K562 (cell line): ENCODE data around the gene SLC48A1. TPM values are rescaled to one million over a fixed set of nuclear protein-coding genes. Genes with fewer than 3 reads are reported as not detected.

Experiments used
- ATAC-seq: fragments of 200-7000 bp; cut with Tn5 transposase; 3 replicates; pipeline ENCODE4 v1.9.1; 2020; ENCODE audit warnings: moderate library complexity
- BruUV-seq: library from RNA; stranded (reverse); fragments of 400-500 nt; replicated peaks from 2 replicates; lab custom pipeline; 2021; lab: Mats Ljungman, UMichigan
- CTCF ChIA-PET: fragments of 300-600 bp; formaldehyde crosslinking; extraction: SDS; loops from one replicate; lab custom pipeline; 2021; ENCODE audit warnings: low intra/inter-chr PET ratio; lab: Yijun Ruan, JAX
- POLR2A ChIA-PET: fragments of 300-600, 350-650 bp; sonication (Branson Sonifier 250); formaldehyde crosslinking; extraction: SDS; loops from one replicate; lab custom pipeline; 2021; ENCODE audit warnings: antibody characterized with exemption, inconsistent platforms; lab: Yijun Ruan, JAX
- DNase-seq, 4 experiments: peaks; one replicate each; pipeline versions ENCODE4 v3.0.0 to v3.0.0-alpha.2; 2011 to 2018; ENCODE audit warnings: low spot score in 3 of 4, mixed read lengths in 3 of 4; ENCODE audit errors: extremely low read depth in 1 of 4
- FAIRE-seq: peaks from 2 replicates; lab custom pipeline; 2011; peaks lifted over from hg19 to GRCh38; lab: Jason Lieb, UNC
- H2AFZ ChIP-seq: 2 replicates; pipeline ENCODE4 v1.6.0; 2011; ENCODE audit warnings: low read depth, low read length, control low read depth, inconsistent platforms
- H3K27ac ChIP-seq: fragments of 200-600 bp; 3 replicates; pipeline ENCODE4 v1.8.0; 2011; ENCODE audit warnings: low read depth, mild to moderate bottlenecking, control low read depth, inconsistent platforms, low read length, moderate library complexity, mixed read lengths; ENCODE audit errors: extremely low read depth
- H3K27me3 ChIP-seq, 2 experiments: fragments of 300-600 bp in 1 of 2; 2 replicates in 1 of 2; 3 replicates in 1 of 2; pipeline versions ENCODE4 v1.6.0 to v1.8.0; 2011; ENCODE audit warnings: inconsistent platforms in 2 of 2, low read length in 2 of 2, mild to moderate bottlenecking in 1 of 2, mixed read lengths in 1 of 2, moderate library complexity in 1 of 2; ENCODE audit not compliant: control insufficient read depth in 2 of 2, insufficient read depth in 2 of 2
- H3K36me3 ChIP-seq: fragments of 300-600 bp; 3 replicates; pipeline ENCODE4 v1.8.0; 2011; ENCODE audit warnings: mild to moderate bottlenecking, low read length, inconsistent platforms; ENCODE audit not compliant: control insufficient read depth, insufficient read depth
- H3K4me1 ChIP-seq, 2 experiments: fragments of 200-600 bp in 1 of 2; replicated peaks in 1 of 2; 2 replicates in 1 of 2; 3 replicates in 1 of 2; pipeline versions ENCODE4 v1.5.1 to v1.8.0; 2011; ENCODE audit warnings: inconsistent platforms in 2 of 2, low read length in 2 of 2, mild to moderate bottlenecking in 1 of 2, mixed read lengths in 1 of 2, moderate library complexity in 1 of 2; ENCODE audit not compliant: control insufficient read depth in 2 of 2, insufficient read depth in 2 of 2
- H3K4me2 ChIP-seq: 2 replicates; pipeline ENCODE4 v1.6.1; 2011; ENCODE audit warnings: low read length, control low read depth, inconsistent platforms, mixed read lengths; ENCODE audit not compliant: insufficient read depth
- H3K4me3 ChIP-seq: fragments of 200-600 bp; sonication (generic), shearing (Covaris generic); 2 replicates; pipeline ENCODE4 v1.5.1; 2016; ENCODE audit warnings: control low read depth, inconsistent platforms
- H3K79me2 ChIP-seq: fragments of 200-600 bp; 3 replicates; pipeline ENCODE4 v1.8.0; 2011; ENCODE audit warnings: low read length, inconsistent platforms; ENCODE audit not compliant: control insufficient read depth, insufficient read depth
- H3K9ac ChIP-seq, 2 experiments: 2 replicates each; pipeline versions ENCODE4 v1.6.0 to v1.6.1; 2011; ENCODE audit warnings: low read depth in 2 of 2, low read length in 2 of 2, control low read depth in 1 of 2, inconsistent platforms in 1 of 2, mild to moderate bottlenecking in 1 of 2, mixed read lengths in 1 of 2; ENCODE audit not compliant: insufficient read depth in 1 of 2
- H3K9me1 ChIP-seq: one replicate; pipeline ENCODE4 v1.6.0; 2011; ENCODE audit warnings: inconsistent platforms, mild to moderate bottlenecking, low read length, moderate library complexity; ENCODE audit not compliant: control insufficient read depth, insufficient read depth
- H3K9me3 ChIP-seq: replicated peaks from 2 replicates; pipeline ENCODE4 v1.5.1; 2011; ENCODE audit warnings: low read depth, low read length, inconsistent platforms; ENCODE audit not compliant: control insufficient read depth, insufficient read depth
- H4K20me1 ChIP-seq: replicated peaks from 2 replicates; pipeline ENCODE4 v1.6.1; 2011; ENCODE audit warnings: low read length, inconsistent platforms, mixed read lengths; ENCODE audit not compliant: control insufficient read depth, insufficient read depth
- BRF1 ChIP-seq: IDR thresholded peaks from 3 replicates; pipeline ENCODE4 v1.6.1; 2011; ENCODE audit warnings: borderline replicate concordance, mild to moderate bottlenecking; ENCODE audit not compliant: insufficient read length; ENCODE audit errors: extremely low read depth
- POLR2G ChIP-seq: fragments of 200-400 bp; formaldehyde crosslinking; IDR thresholded peaks from 2 replicates; pipeline ENCODE4 v1.6.1; 2017; ENCODE audit warnings: low read depth, mild to moderate bottlenecking, antibody characterized with exemption, low read length, moderate library complexity
- PTRF ChIP-seq: fragments of 450-650 bp; IDR thresholded peaks from 2 replicates; pipeline ENCODE4 v1.6.1; 2016; ENCODE audit warnings: mild to moderate bottlenecking, missing genetic modification characterization, missing compliant biosample characterization
- RBFOX2 ChIP-seq: fragments of 200-400 bp; formaldehyde crosslinking; IDR thresholded peaks from 2 replicates; pipeline ENCODE4 v1.6.1; 2017; ENCODE audit warnings: low read depth, mild to moderate bottlenecking, low read length, moderate library complexity
- WGBS: fragments of 100-300 bp; shearing (Covaris generic); methylation state at CpG from one replicate; pipeline ENCODE4 v1.1.6; 2016; ENCODE audit warnings: low coverage, mixed read lengths; ENCODE audit not compliant: insufficient coverage; ENCODE audit errors: missing lambda C conversion rate; 5-methylcytosine and 5-hydroxymethylcytosine counted together
- in situ Hi-C: fragments of 300-500 bp; cut with MboI; formaldehyde crosslinking; loops from 4 replicates; pipeline ENCODE4 v1.15.0; 2018; ENCODE audit warnings: inconsistent platforms, mixed read lengths
- intact Hi-C: fragments of 100-400 bp; cut with micrococcal nuclease; formaldehyde crosslinking; loops from 2 replicates; pipeline ENCODE4 v1.14.2; 2022
- polyA plus RNA-seq, 8 experiments: library from polyadenylated mRNA; depleted of rRNA in 4 of 8; stranded (reverse) in 5 of 8; unstranded in 3 of 8; fragments of >200 nt; fragmentation: Nextera tagmentation in 2 of 8; fragmentation: Illumina TruSeq in 1 of 8; extraction: Ambion mirVana in 2 of 8; extraction: Trizol in 1 of 8; gene quantifications; 2 replicates each; pipeline versions ENCODE4 v1.2.1 to v1.2.3, GENCODE V29; 2011 to 2014; ENCODE audit warnings: inconsistent platforms in 1 of 8, missing spikeins in 1 of 8
- total RNA-seq, 7 experiments: library from RNA; depleted of rRNA in 6 of 7; stranded (reverse); fragments of >200 nt in 6 of 7; fragmentation: Illumina TruSeq in 2 of 7; extraction: Trizol in 2 of 7; gene quantifications; 2 replicates each; pipeline versions ENCODE4 v1.2.1 to v1.2.3, GENCODE V29; 2011 to 2021; ENCODE audit warnings: low replicate concordance in 1 of 7

The SLC48A1 gene
- total and polyA plus RNA-seq, 9 of the 15 experiments (the other 6 are each of a cell fraction or from before 2014, with no cell fraction given), result 10.7 to 37.5 (median 18.7) TPM

DNA sequence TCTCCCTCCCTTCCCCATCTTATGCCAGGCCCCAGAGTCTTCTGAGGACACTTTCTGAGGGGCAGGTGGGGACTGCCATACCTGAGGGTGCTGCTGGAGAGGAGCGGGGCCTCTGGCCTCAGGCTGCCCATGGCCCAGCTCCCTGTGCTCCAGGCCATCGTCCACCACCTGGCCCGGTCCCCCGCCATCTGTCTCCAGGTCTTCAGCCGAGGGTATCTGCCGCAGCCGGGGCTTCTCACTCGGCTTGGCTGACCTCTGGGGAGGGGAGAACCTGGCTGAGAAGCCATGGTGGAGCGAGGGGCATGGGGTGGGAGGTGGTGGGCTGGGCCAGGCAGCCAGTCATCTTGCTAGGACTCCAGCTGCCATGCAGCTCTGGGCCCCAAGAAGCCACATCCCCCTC is 21.6 kb downstream of the SLC48A1 start:
- Histone ChIP-seq H3K4me3 (no peak overlapping the region), H3K9me3 (no peaks in the 10 kb centered on the region), H3K27ac (no peak overlapping the region), H3K9ac (no peak overlapping the region), H4K20me1 (no peaks in the 10 kb centered on the region; the same call in 1 of the 2 replicates), H2AFZ (no peak overlapping the region), H3K36me3 (peaks cover 98% of the 10 kb centered on the region; the same call in 2 of the 3 replicates), H3K27me3 (no peaks in the 10 kb centered on the region), H3K9me1 (peaks cover under 1% of the 10 kb centered on the region), H3K4me1 (peaks cover 0 to 26% of the 10 kb centered on the region in 2 experiments; a peak in 2 of 5 replicates), H3K4me2 (no peak overlapping the region), H3K79me2 (peaks cover 8% of the 10 kb centered on the region)
- no peak for FAIRE-seq
- in situ Hi-C loops, result no loop called here
- CTCF ChIA-PET, result no interaction called here
- WGBS, result 87% methylated on average over 7 of the region's 9 CpGs
- TF ChIP-seq POLR2G (peak; percentile 51), BRF1 (no peak), RBFOX2 (peak; percentile 32; the same call in 1 of the 2 replicates), PTRF (tag) (no peak)
- POLR2A ChIA-PET, result interaction anchor here (0.6 to 2.0 kb wide), 3 partner anchors 9 to 54 kb away, joined by 4 to 8 read pairs (median 5); no protein-coding TSS in a partner anchor
- no TSS peak for BruUV-seq
- intact Hi-C loops, result loop anchor here (5.0 kb wide), 1 partner anchor 43 kb away; no protein-coding TSS in a partner anchor
- ATAC-seq, result no peak
- no peak for DNase-seq
